GM12878 (cell line): ENCODE results near the gene TGFBR3.

Source experiments
- BHLHE40 ChIP-seq, 2 experiments: fragments of 450-650 bp in 1 of 2; IDR thresholded peaks; 2 replicates each; pipeline ENCODE4 v1.6.1; 2011 to 2017; ENCODE audit warnings: low read depth in 2 of 2, borderline replicate concordance in 1 of 2, improper control_type of control experiment in 1 of 2, low read length in 1 of 2, mild to moderate bottlenecking in 1 of 2
- CTCF ChIP-seq, 3 experiments: IDR thresholded peaks in 2 of 3; conservative IDR thresholded peaks in 1 of 3; 2 replicates each; pipeline ENCODE4 v1.5.1; 2011; ENCODE audit warnings: low read depth in 3 of 3, low read length in 3 of 3, mild to moderate bottlenecking in 3 of 3, control low read depth in 2 of 3, moderate library complexity in 2 of 3, inconsistent platforms in 1 of 3, mixed read lengths in 1 of 3; ENCODE audit not compliant: control insufficient read depth in 2 of 3, insufficient read depth in 1 of 3; ENCODE audit errors: extremely low read depth in 1 of 3
- NFYA ChIP-seq: IDR thresholded peaks from 2 replicates; pipeline ENCODE4 v1.6.1; 2011; ENCODE audit warnings: low read depth, mild to moderate bottlenecking, low read length, improper control_type of control experiment, borderline replicate concordance
- RAD21 ChIP-seq: IDR thresholded peaks from 2 replicates; pipeline ENCODE4 v1.6.1; 2011; ENCODE audit warnings: mild to moderate bottlenecking, low read depth, low read length, moderate library complexity; ENCODE audit not compliant: insufficient read depth
- YY1 ChIP-seq: IDR thresholded peaks from 2 replicates; pipeline ENCODE4 v1.6.1; 2011; ENCODE audit warnings: low read depth, mild to moderate bottlenecking, low read length

- no peak for TF ChIP-seq BHLHE40 (IDR thresholded peaks at IDR 0.05; ENCODE audit: borderline replicate concordance in 1 of 2, low read depth in 2 of 2, low read length in 1 of 2)
- TF ChIP-seq CTCF (IDR thresholded peaks at IDR 0.05 in 2 of 3, conservative IDR thresholded peaks at IDR 0.05 in 1 of 3; ENCODE audit: control insufficient read depth in 2 of 3, extremely low read depth in 1 of 3, insufficient read depth in 1 of 3, low read depth in 3 of 3, low read length in 3 of 3) = no peak
- TF ChIP-seq RAD21 = no peak
- TF ChIP-seq NFYA = no peak
- TF ChIP-seq YY1 = no peak
These were observed 185.6 kb downstream of the TGFBR3 start for GRCh38 chr1:91700332-91700731.
